ENCODE data around the gene POLR2E. TPM values are rescaled to one million over a fixed set of nuclear protein-coding genes. Genes with fewer than 3 reads are reported as not detected.
"Not testable (repeated sequence)": the region's sequence is repeated elsewhere in the genome, so short reads cannot be mapped to it uniquely, and the experiment has no call there.

The POLR2E gene
- total and polyA plus RNA-seq, 2 experiments from 2014 or later, result 257 to 286 TPM

DNA sequence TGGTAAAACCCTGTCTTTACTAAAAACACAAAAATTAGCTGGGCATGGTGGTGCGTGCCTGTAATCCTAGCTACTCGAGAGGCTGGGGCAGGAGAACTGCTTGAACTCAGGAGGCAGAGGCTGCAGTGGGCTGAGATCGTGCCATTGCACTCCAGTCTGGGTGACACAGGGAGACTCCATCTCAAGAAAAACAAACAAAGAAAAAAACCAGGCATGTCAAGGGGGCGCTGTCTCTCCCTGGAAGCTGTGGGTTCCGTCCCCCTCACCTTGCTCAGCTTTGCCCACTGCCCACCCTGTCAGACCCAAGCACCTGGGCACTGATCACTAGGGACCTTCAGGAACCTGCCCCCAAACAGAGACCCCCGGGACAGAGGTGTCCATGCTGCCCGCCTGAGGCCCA, 33.9 kb upstream of the POLR2E start:
- not testable (repeated sequence) for H3K27me3 Mint-ChIP-seq (ENCODE audit: insufficient read depth, low read depth, poor library complexity); ATAC-seq; H3K27me3 ChIP-seq (ENCODE audit: insufficient read depth); H3K36me3 Mint-ChIP-seq (ENCODE audit: low read depth); H3K4me3 ChIP-seq; H3K27ac ChIP-seq (ENCODE audit: low read depth); H3K9me3 Mint-ChIP-seq; DNase-seq (ENCODE audit: low spot score); H3K4me3 Mint-ChIP-seq; H3K4me1 ChIP-seq (ENCODE audit: insufficient read depth); H3F3A ChIP-seq (replicated peaks; ENCODE audit: low read depth); H3K27ac Mint-ChIP-seq; H3K4me2 ChIP-seq; H3K79me2 ChIP-seq (replicated peaks; ENCODE audit: insufficient read depth); H3K4me1 Mint-ChIP-seq; H2AFZ ChIP-seq; H4K20me1 ChIP-seq (replicated peaks; ENCODE audit: insufficient read depth); H3K36me3 ChIP-seq (ENCODE audit: insufficient read depth); H3K9me2 ChIP-seq (ENCODE audit: insufficient read depth)
- TF ChIP-seq, protein P1, sequence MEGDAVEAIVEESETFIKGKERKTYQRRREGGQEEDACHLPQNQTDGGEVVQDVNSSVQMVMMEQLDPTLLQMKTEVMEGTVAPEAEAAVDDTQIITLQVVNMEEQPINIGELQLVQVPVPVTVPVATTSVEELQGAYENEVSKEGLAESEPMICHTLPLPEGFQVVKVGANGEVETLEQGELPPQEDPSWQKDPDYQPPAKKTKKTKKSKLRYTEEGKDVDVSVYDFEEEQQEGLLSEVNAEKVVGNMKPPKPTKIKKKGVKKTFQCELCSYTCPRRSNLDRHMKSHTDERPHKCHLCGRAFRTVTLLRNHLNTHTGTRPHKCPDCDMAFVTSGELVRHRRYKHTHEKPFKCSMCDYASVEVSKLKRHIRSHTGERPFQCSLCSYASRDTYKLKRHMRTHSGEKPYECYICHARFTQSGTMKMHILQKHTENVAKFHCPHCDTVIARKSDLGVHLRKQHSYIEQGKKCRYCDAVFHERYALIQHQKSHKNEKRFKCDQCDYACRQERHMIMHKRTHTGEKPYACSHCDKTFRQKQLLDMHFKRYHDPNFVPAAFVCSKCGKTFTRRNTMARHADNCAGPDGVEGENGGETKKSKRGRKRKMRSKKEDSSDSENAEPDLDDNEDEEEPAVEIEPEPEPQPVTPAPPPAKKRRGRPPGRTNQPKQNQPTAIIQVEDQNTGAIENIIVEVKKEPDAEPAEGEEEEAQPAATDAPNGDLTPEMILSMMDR (conservative IDR thresholded peaks at IDR 0.05; ENCODE audit: low read depth in 2 of 2), result peak; percentile 32 to 49

DNA sequence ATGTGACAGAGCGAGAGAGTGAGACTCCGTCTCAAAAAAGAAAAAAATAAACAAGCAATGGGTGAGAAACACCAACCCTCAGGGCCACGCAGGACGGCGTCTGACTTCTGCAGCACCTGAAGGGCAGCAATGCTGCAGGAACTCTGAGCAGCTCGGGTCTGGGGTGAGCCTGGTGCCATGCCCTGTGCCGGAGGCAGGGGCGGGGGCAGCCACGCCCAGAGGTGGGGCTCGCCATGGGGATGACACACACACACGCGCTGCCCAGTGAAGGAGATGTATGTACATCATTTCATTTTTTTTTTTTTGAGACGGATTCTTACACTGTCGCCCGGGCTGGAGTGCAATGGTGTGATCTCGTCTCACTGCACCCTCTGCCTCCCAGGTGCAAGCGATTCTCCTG, 32.9 kb upstream of the POLR2E start:
- Mint-ChIP-seq H3K27me3 (ENCODE audit: insufficient read depth, low read depth, poor library complexity) (peaks cover 4% of the 10 kb centered on the region), H3K36me3 (ENCODE audit: low read depth) (peaks cover 4% of the 10 kb centered on the region; the same call in 1 of the 3 replicates), H3K27ac (no peak overlapping the region), H3K4me1 (no peaks in the 10 kb centered on the region; the same call in 2 of the 3 replicates), H3K4me3 (no peak overlapping the region), H3K9me3 (no peaks in the 10 kb centered on the region)
- Histone ChIP-seq H3K4me2 (no peak overlapping the region), H2AFZ (no peak overlapping the region), H4K20me1 (replicated peaks; ENCODE audit: insufficient read depth) (no peaks in the 10 kb centered on the region), H3K9me2 (ENCODE audit: insufficient read depth) (no peaks in the 10 kb centered on the region), H3K27me3 (ENCODE audit: insufficient read depth) (no peaks in the 10 kb centered on the region), H3K4me3 (no peak overlapping the region), H3K27ac (ENCODE audit: low read depth) (no peak overlapping the region), H3K4me1 (ENCODE audit: insufficient read depth) (0 out of 2 replicates have a peak, but pooled peaks cover 3% of the 10 kb centered on the region), H3F3A (replicated peaks; ENCODE audit: low read depth) (0 out of 2 replicates have a peak, but pooled peaks cover 6% of the 10 kb centered on the region), H3K36me3 (ENCODE audit: insufficient read depth) (no peaks in the 10 kb centered on the region), H3K79me2 (replicated peaks; ENCODE audit: insufficient read depth) (no peaks in the 10 kb centered on the region)
- DNase-seq (ENCODE audit: low spot score) (no peak), ATAC-seq (no peak)
- TF ChIP-seq, protein P2, sequence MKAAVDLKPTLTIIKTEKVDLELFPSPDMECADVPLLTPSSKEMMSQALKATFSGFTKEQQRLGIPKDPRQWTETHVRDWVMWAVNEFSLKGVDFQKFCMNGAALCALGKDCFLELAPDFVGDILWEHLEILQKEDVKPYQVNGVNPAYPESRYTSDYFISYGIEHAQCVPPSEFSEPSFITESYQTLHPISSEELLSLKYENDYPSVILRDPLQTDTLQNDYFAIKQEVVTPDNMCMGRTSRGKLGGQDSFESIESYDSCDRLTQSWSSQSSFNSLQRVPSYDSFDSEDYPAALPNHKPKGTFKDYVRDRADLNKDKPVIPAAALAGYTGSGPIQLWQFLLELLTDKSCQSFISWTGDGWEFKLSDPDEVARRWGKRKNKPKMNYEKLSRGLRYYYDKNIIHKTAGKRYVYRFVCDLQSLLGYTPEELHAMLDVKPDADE (IDR thresholded peaks at IDR 0.05), result no peak
- TF ChIP-seq STAT1 (IDR thresholded peaks at IDR 0.05; ENCODE audit: unreplicated experiment), result no peak
- TF ChIP-seq NANOG (IDR thresholded peaks at IDR 0.05; ENCODE audit: borderline replicate concordance), result no peak
- no peak for TF ChIP-seq ZNF331 (CRISPR knock-in tag; IDR thresholded peaks at IDR 0.05; ENCODE audit: low read depth)
- TF ChIP-seq ZNF114 (CRISPR knock-in tag; IDR thresholded peaks at IDR 0.05), result no peak
- no peak for TF ChIP-seq EZH2phosphoT487 (IDR thresholded peaks at IDR 0.05; ENCODE audit: unreplicated experiment)
